Measurements from ENCODE around the gene CTDP1.

GRCh38 chr18:79641722-79642497 lies 37.7 kb upstream of the CTDP1 start:
- no peak for TF ChIP-seq CTCF (IDR thresholded peaks at IDR 0.05; ENCODE audit: low read length)
- TF ChIP-seq EZH2 (IDR thresholded peaks at IDR 0.05; ENCODE audit: borderline replicate concordance, low read length) = no peak

Measured in OCI-LY1 (cell line).